SK-N-SH treated with all-trans-retinoic acid at 6 μM for 48 hours (cell line): ENCODE data around the gene DSCAM.

Source experiments
- ATAC-seq: fragments of 200-7000 bp; cut with Tn5 transposase; 3 replicates; pipeline ENCODE4 v1.9.1; 2020; ENCODE audit warnings: mild to moderate bottlenecking, moderate library complexity
- ARNTL ChIP-seq: fragments of 450-650 bp; formaldehyde crosslinking; IDR thresholded peaks from 2 replicates; pipeline ENCODE4 v1.5.0; 2020; ENCODE audit warnings: low read depth, mild to moderate bottlenecking, moderate library complexity, borderline replicate concordance
- BACH2 ChIP-seq: fragments of 250-450 bp; sonication (Bioruptor Pico); IDR thresholded peaks from 2 replicates; pipeline ENCODE4 v1.9.0; 2021; ENCODE audit warnings: mild to moderate bottlenecking, borderline replicate concordance
- CREB5 ChIP-seq: fragments of 250-450 bp; sonication (Bioruptor Pico); IDR thresholded peaks from 2 replicates; pipeline ENCODE4 v1.5.1; 2020; ENCODE audit warnings: low read depth, mild to moderate bottlenecking, moderate library complexity
- ESRRG ChIP-seq: fragments of 250-450 bp; sonication (Bioruptor Pico); IDR thresholded peaks from 2 replicates; pipeline ENCODE4 v1.6.1; 2021; ENCODE audit warnings: mild to moderate bottlenecking
- GLIS3 ChIP-seq: fragments of 250-450 bp; sonication (Bioruptor Pico); IDR thresholded peaks from 2 replicates; pipeline ENCODE4 v1.5.0; 2020; ENCODE audit warnings: mild to moderate bottlenecking, moderate library complexity
- OSR1 ChIP-seq: fragments of 250-450 bp; sonication (Bioruptor Pico); IDR thresholded peaks from 2 replicates; pipeline ENCODE4 v1.8.0; 2022; ENCODE audit warnings: moderate library complexity, mild to moderate bottlenecking, inconsistent platforms
- POU6F1 ChIP-seq: fragments of 250-450 bp; sonication (Bioruptor Pico); IDR thresholded peaks from 2 replicates; pipeline ENCODE4 v1.8.0; 2021; ENCODE audit warnings: low read depth, mild to moderate bottlenecking, moderate library complexity, borderline replicate concordance
- PPARA ChIP-seq: fragments of 250-450 bp; sonication (Bioruptor Pico); IDR thresholded peaks from 2 replicates; pipeline ENCODE4 v1.5.0; 2020; ENCODE audit warnings: mild to moderate bottlenecking, borderline replicate concordance
- RARB ChIP-seq: fragments of 250-450 bp; sonication (Bioruptor Pico); IDR thresholded peaks from 2 replicates; pipeline ENCODE4 v1.8.0; 2021; ENCODE audit warnings: mild to moderate bottlenecking, moderate library complexity
- SNAI2 ChIP-seq: fragments of 250-450 bp; sonication (Bioruptor Pico); IDR thresholded peaks from 2 replicates; pipeline ENCODE4 v1.5.0; 2020; ENCODE audit warnings: mild to moderate bottlenecking, moderate library complexity
- TCF4 ChIP-seq: fragments of 250-450 bp; sonication (Bioruptor Pico); IDR thresholded peaks from 2 replicates; pipeline ENCODE4 v1.8.0; 2021; ENCODE audit warnings: mild to moderate bottlenecking, moderate library complexity, borderline replicate concordance
- ZC3H10 ChIP-seq: fragments of 250-450 bp; sonication (Bioruptor Pico); IDR thresholded peaks from 2 replicates; pipeline ENCODE4 v1.5.1; 2021; ENCODE audit warnings: mild to moderate bottlenecking, moderate library complexity
- ZFP3 ChIP-seq: fragments of 250-450 bp; sonication (Bioruptor Pico); IDR thresholded peaks from 2 replicates; pipeline ENCODE4 v1.5.0; 2020; ENCODE audit warnings: mild to moderate bottlenecking, moderate library complexity
- ZFP30 ChIP-seq: fragments of 450-650 bp; formaldehyde crosslinking; IDR thresholded peaks from 2 replicates; pipeline ENCODE4 v1.5.0; 2022; ENCODE audit warnings: mild to moderate bottlenecking, moderate library complexity
- ZNF565 ChIP-seq: fragments of 450-650 bp; formaldehyde crosslinking; conservative IDR thresholded peaks from 2 replicates; pipeline ENCODE4 v1.5.0; 2020; ENCODE audit warnings: low read depth, mild to moderate bottlenecking, moderate library complexity
- ZNF70 ChIP-seq: fragments of 450-650 bp; formaldehyde crosslinking; IDR thresholded peaks from 2 replicates; pipeline ENCODE4 v1.5.0; 2020; ENCODE audit warnings: mild to moderate bottlenecking, moderate library complexity
- ZNF8 ChIP-seq: fragments of 450-650 bp; formaldehyde crosslinking; IDR thresholded peaks from 2 replicates; pipeline ENCODE4 v1.5.0; 2020; ENCODE audit warnings: mild to moderate bottlenecking, moderate library complexity
- TF ChIP-seq, protein P1 (sequence below): fragments of 250-450 bp; sonication (Bioruptor Pico); IDR thresholded peaks from 2 replicates; pipeline ENCODE4 v1.5.0; 2020; ENCODE audit warnings: mild to moderate bottlenecking, moderate library complexity
- TF ChIP-seq, protein P2 (sequence below): fragments of 250-450 bp; sonication (Bioruptor Pico); IDR thresholded peaks from 2 replicates; pipeline ENCODE4 v1.5.1; 2021; ENCODE audit warnings: mild to moderate bottlenecking, moderate library complexity
- TF ChIP-seq, protein P3 (sequence below): fragments of 250-450 bp; sonication (Bioruptor Pico); IDR thresholded peaks from 2 replicates; pipeline ENCODE4 v1.8.0; 2020; ENCODE audit warnings: mild to moderate bottlenecking, moderate library complexity, borderline replicate concordance

The DSCAM gene

GRCh38 chr21:40471103-40471502 lies 375.9 kb downstream of the DSCAM start:
- ATAC-seq: no peak
- no peak for TF ChIP-seq ESRRG (CRISPR knock-in tag)
- TF ChIP-seq PPARA (CRISPR knock-in tag): no peak
- no peak for TF ChIP-seq POU6F1 (CRISPR knock-in tag)
- no peak for TF ChIP-seq ZFP3 (CRISPR knock-in tag)
- TF ChIP-seq BACH2 (CRISPR knock-in tag): no peak

- no peak for ATAC-seq
- no peak for TF ChIP-seq OSR1 (CRISPR knock-in tag)
- TF ChIP-seq BACH2 (CRISPR knock-in tag): no peak
- no peak for TF ChIP-seq SNAI2
- no peak for TF ChIP-seq RARB
- no peak for TF ChIP-seq ZNF70 (CRISPR knock-in tag)
- no peak for TF ChIP-seq ARNTL (CRISPR knock-in tag)
- no peak for TF ChIP-seq ESRRG (CRISPR knock-in tag)
- TF ChIP-seq GLIS3: no peak
- no peak for TF ChIP-seq ZC3H10 (CRISPR knock-in tag)
- no peak for TF ChIP-seq POU6F1 (CRISPR knock-in tag)
- no peak for TF ChIP-seq ZFP30
- TF ChIP-seq ZNF8 (CRISPR knock-in tag): no peak
- TF ChIP-seq TCF4 (CRISPR knock-in tag): no peak
- TF ChIP-seq, protein P1, sequence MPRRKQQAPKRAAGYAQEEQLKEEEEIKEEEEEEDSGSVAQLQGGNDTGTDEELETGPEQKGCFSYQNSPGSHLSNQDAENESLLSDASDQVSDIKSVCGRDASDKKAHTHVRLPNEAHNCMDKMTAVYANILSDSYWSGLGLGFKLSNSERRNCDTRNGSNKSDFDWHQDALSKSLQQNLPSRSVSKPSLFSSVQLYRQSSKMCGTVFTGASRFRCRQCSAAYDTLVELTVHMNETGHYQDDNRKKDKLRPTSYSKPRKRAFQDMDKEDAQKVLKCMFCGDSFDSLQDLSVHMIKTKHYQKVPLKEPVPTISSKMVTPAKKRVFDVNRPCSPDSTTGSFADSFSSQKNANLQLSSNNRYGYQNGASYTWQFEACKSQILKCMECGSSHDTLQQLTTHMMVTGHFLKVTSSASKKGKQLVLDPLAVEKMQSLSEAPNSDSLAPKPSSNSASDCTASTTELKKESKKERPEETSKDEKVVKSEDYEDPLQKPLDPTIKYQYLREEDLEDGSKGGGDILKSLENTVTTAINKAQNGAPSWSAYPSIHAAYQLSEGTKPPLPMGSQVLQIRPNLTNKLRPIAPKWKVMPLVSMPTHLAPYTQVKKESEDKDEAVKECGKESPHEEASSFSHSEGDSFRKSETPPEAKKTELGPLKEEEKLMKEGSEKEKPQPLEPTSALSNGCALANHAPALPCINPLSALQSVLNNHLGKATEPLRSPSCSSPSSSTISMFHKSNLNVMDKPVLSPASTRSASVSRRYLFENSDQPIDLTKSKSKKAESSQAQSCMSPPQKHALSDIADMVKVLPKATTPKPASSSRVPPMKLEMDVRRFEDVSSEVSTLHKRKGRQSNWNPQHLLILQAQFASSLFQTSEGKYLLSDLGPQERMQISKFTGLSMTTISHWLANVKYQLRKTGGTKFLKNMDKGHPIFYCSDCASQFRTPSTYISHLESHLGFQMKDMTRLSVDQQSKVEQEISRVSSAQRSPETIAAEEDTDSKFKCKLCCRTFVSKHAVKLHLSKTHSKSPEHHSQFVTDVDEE (CRISPR knock-in tag): no peak
Observed at GRCh38 chr21:40466893-40467483, 380.0 kb downstream of the DSCAM start.

DNA sequence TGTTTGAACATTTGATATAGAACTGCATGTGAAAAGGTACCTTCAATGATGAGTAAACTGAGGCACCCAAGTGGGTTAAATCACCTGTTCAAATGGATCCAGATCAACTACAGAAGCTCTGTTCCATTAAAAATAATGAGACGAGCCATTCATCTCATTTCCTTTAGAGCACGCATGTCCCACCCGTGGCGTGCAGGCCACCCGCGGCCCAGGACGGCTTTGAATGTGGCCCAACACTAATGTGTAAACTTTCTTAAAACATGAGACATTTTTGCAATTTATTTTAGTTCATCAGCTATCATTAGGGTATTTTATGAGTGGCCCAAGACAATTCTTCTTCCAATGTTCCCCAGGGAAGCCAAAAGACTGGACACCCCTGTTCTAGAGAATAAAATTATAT lies 381.6 kb downstream of the DSCAM start:
- ATAC-seq: no peak
- TF ChIP-seq BACH2 (CRISPR knock-in tag): no peak
- TF ChIP-seq, protein P2, sequence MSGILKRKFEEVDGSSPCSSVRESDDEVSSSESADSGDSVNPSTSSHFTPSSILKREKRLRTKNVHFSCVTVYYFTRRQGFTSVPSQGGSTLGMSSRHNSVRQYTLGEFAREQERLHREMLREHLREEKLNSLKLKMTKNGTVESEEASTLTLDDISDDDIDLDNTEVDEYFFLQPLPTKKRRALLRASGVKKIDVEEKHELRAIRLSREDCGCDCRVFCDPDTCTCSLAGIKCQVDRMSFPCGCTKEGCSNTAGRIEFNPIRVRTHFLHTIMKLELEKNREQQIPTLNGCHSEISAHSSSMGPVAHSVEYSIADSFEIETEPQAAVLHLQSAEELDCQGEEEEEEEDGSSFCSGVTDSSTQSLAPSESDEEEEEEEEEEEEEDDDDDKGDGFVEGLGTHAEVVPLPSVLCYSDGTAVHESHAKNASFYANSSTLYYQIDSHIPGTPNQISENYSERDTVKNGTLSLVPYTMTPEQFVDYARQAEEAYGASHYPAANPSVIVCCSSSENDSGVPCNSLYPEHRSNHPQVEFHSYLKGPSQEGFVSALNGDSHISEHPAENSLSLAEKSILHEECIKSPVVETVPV (CRISPR knock-in tag): no peak
- TF ChIP-seq ZNF8 (CRISPR knock-in tag): no peak
- no peak for TF ChIP-seq PPARA (CRISPR knock-in tag)
- TF ChIP-seq RARB: no peak
- no peak for TF ChIP-seq ZFP3 (CRISPR knock-in tag)
- TF ChIP-seq, protein P1 (CRISPR knock-in tag): no peak
- TF ChIP-seq, protein P3, sequence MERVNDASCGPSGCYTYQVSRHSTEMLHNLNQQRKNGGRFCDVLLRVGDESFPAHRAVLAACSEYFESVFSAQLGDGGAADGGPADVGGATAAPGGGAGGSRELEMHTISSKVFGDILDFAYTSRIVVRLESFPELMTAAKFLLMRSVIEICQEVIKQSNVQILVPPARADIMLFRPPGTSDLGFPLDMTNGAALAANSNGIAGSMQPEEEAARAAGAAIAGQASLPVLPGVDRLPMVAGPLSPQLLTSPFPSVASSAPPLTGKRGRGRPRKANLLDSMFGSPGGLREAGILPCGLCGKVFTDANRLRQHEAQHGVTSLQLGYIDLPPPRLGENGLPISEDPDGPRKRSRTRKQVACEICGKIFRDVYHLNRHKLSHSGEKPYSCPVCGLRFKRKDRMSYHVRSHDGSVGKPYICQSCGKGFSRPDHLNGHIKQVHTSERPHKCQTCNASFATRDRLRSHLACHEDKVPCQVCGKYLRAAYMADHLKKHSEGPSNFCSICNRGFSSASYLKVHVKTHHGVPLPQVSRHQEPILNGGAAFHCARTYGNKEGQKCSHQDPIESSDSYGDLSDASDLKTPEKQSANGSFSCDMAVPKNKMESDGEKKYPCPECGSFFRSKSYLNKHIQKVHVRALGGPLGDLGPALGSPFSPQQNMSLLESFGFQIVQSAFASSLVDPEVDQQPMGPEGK (CRISPR knock-in tag): no peak
- no peak for TF ChIP-seq TCF4 (CRISPR knock-in tag)
- TF ChIP-seq SNAI2: no peak
- no peak for TF ChIP-seq OSR1 (CRISPR knock-in tag)
- no peak for TF ChIP-seq CREB5 (CRISPR knock-in tag)
- TF ChIP-seq ZNF565 (CRISPR knock-in tag): no peak
